ENCODE measurements around the gene GABRG3. TPM values are rescaled to one million over a fixed set of nuclear protein-coding genes. Genes with fewer than 3 reads are reported as not detected.

The GABRG3 gene
- total RNA-seq, 3 donors from 2014 or later (not counting 1 experiment from before 2014, with no cell fraction given), result not detected

- no peaks in the 10 kb centered on the region for H3K27me3 Mint-ChIP-seq (ENCODE audit: low read depth in 2 of 2)
Observed at GRCh38 chr15:26945046-26945445, 25.9 kb upstream of the GABRG3 start.

GRCh38 chr15:26950001-26950400 lies 21.0 kb upstream of the GABRG3 start:
- ATAC-seq (no peak), DNase-seq (no peak)
- WGBS (ENCODE audit: insufficient coverage), result 85% methylated on average over 1 of the region's 2 CpGs
- H3K36me3 Mint-ChIP-seq, result no peaks in the 10 kb centered on the region
- H3K4me3 Mint-ChIP-seq, result no peak overlapping the region
- peaks cover 4 to 7% of the 10 kb centered on the region in 2 donors for H3K9me3 Mint-ChIP-seq
- Histone ChIP-seq H3K4me1 (ENCODE audit: control insufficient read depth, insufficient read depth, low read length) (no peaks in the 10 kb centered on the region), H3K36me3 (ENCODE audit: control insufficient read depth, insufficient read depth, low read length) (no peaks in the 10 kb centered on the region), H3K4me3 (ENCODE audit: low read length) (no peak overlapping the region), H3K27me3 (ENCODE audit: control insufficient read depth, insufficient read depth, low read length) (no peaks in the 10 kb centered on the region), H3K9me3 (ENCODE audit: control insufficient read depth, insufficient read depth, low read length) (peaks cover 11% of the 10 kb centered on the region), H3K27ac (ENCODE audit: low read length) (no peak overlapping the region)
- no peaks in the 10 kb centered on the region for H3K27me3 Mint-ChIP-seq (ENCODE audit: low read depth in 2 of 2)
- no peaks in the 10 kb centered on the region for H3K4me1 Mint-ChIP-seq
- TF ChIP-seq CTCF (IDR thresholded peaks at IDR 0.05), result no peak
- intact Hi-C loops (cut with micrococcal nuclease), result no loop called here
- H3K27ac Mint-ChIP-seq, result no peak overlapping the region

More at GRCh38 chr15:26945046-26945445, 25.9 kb upstream of the GABRG3 start:
- intact Hi-C loops (cut with micrococcal nuclease), result no loop called here
- Mint-ChIP-seq H3K4me3 (no peak overlapping the region), H3K4me1 (no peaks in the 10 kb centered on the region), H3K9me3 (peaks cover 0 to 2% of the 10 kb centered on the region in 2 donors), H3K36me3 (no peaks in the 10 kb centered on the region), H3K27ac (no peak overlapping the region)
- Histone ChIP-seq H3K36me3 (ENCODE audit: control insufficient read depth, insufficient read depth, low read length) (no peaks in the 10 kb centered on the region), H3K4me3 (ENCODE audit: low read length) (no peak overlapping the region), H3K4me1 (ENCODE audit: control insufficient read depth, insufficient read depth, low read length) (no peaks in the 10 kb centered on the region), H3K27ac (ENCODE audit: low read length) (no peak overlapping the region), H3K9me3 (ENCODE audit: control insufficient read depth, insufficient read depth, low read length) (peaks cover 3% of the 10 kb centered on the region), H3K27me3 (ENCODE audit: control insufficient read depth, insufficient read depth, low read length) (no peaks in the 10 kb centered on the region)
- no peak for TF ChIP-seq CTCF (IDR thresholded peaks at IDR 0.05)
- WGBS (ENCODE audit: insufficient coverage), result 84% methylated on average over 13 of the region's 13 CpGs
- DNase-seq (no peak), ATAC-seq (no peak)

- no peak for DNase-seq
- peaks cover 6 to 7% of the 10 kb centered on the region in 2 donors for H3K9me3 Mint-ChIP-seq
- H3K36me3 Mint-ChIP-seq, result no peaks in the 10 kb centered on the region
- WGBS (ENCODE audit: insufficient coverage), result 66% methylated on average over 2 of the region's 2 CpGs
- Histone ChIP-seq H3K27ac (ENCODE audit: low read length) (no peak overlapping the region), H3K4me3 (ENCODE audit: low read length) (no peak overlapping the region), H3K9me3 (ENCODE audit: control insufficient read depth, insufficient read depth, low read length) (peaks cover 8% of the 10 kb centered on the region), H3K27me3 (ENCODE audit: control insufficient read depth, insufficient read depth, low read length) (no peaks in the 10 kb centered on the region), H3K36me3 (ENCODE audit: control insufficient read depth, insufficient read depth, low read length) (no peaks in the 10 kb centered on the region), H3K4me1 (ENCODE audit: control insufficient read depth, insufficient read depth, low read length) (no peaks in the 10 kb centered on the region)
- no peak overlapping the region for H3K27ac Mint-ChIP-seq
- TF ChIP-seq CTCF (IDR thresholded peaks at IDR 0.05), result no peak
- no peak overlapping the region for H3K4me3 Mint-ChIP-seq
- intact Hi-C loops (cut with micrococcal nuclease), result no loop called here
- H3K4me1 Mint-ChIP-seq, result no peaks in the 10 kb centered on the region
- no peaks in the 10 kb centered on the region for H3K27me3 Mint-ChIP-seq (ENCODE audit: low read depth in 2 of 2)
- ATAC-seq, result no peak
Observed at GRCh38 chr15:26954403-26954802, 16.6 kb upstream of the GABRG3 start.

GRCh38 chr15:26967719-26968269 lies 3.2 kb upstream of the GABRG3 start:
- H3K36me3 ChIP-seq (ENCODE audit: control insufficient read depth, insufficient read depth, low read length), result no peaks in the 10 kb centered on the region
- no peak for TF ChIP-seq CTCF (IDR thresholded peaks at IDR 0.05)
- no peak for DNase-seq
- H3K27ac ChIP-seq (ENCODE audit: low read length), result no peak overlapping the region
- H3K27ac Mint-ChIP-seq, result no peak overlapping the region
- H3K4me1 ChIP-seq (ENCODE audit: control insufficient read depth, insufficient read depth, low read length), result no peaks in the 10 kb centered on the region
- H3K4me3 ChIP-seq (ENCODE audit: low read length), result no peak overlapping the region
- no peaks in the 10 kb centered on the region for H3K36me3 Mint-ChIP-seq
- H3K4me1 Mint-ChIP-seq, result no peaks in the 10 kb centered on the region
- WGBS (ENCODE audit: insufficient coverage), result 12% methylated on average over 48 of the region's 48 CpGs
- peaks cover 0 to 5% of the 10 kb centered on the region in 2 donors for H3K9me3 Mint-ChIP-seq
- H3K9me3 ChIP-seq (ENCODE audit: control insufficient read depth, insufficient read depth, low read length), result no peaks in the 10 kb centered on the region
- peaks cover 0 to 13% of the 10 kb centered on the region in 2 donors for H3K27me3 Mint-ChIP-seq (ENCODE audit: low read depth in 2 of 2)
- H3K4me3 Mint-ChIP-seq, result no peak overlapping the region
- ATAC-seq, result no peak
- peaks cover 3% of the 10 kb centered on the region for H3K27me3 ChIP-seq (ENCODE audit: control insufficient read depth, insufficient read depth, low read length)
- intact Hi-C loops (cut with micrococcal nuclease), result no loop called here
